ENCODE results near the gene FGD2.

DNA sequence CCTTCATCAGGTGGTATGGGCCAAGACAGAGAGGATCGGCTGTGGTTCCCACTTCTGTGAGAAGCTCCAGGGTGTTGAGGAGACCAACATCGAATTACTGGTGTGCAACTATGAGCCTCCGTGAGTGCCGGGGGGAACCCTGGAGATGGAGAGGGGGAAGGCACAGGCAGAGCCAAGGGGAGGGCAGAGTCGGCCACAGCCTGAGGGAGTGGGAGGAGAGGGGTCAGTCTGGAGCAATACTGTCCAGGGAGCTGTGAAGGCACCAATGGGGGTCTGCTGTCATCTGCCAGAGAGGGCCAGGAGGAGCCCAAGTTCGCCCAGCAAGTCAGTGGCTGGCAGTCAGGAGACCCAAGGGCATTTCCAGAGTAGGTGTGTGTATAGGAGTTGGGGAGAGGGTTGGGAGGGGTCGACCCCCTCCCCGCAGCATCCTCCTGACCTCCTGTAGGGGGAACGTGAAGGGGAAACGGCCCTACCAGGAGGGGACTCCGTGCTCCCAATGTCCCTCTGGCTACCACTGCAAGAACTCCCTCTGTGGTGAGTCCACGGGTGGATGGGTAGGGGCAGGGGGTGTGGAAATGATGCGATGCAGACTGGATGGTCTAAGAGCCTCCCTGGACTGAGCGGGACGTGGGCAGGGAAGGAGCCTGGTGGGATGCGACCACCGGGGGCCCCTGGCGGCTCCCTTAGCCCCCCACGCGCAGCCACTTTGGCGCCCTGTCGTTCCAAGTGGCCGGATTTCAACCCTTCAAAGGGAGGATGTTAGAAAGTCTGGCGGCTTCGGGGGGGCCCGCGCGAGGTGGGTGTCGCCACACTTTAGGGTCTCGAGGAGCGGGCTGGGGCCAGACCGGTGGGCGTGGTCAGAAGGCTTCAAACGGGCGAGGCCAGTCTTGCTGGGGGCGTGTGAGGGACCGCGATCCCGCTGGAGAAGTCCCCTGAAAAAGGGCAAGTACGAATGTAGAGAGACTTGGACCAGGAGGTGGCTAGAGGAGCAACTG lies 43.7 kb upstream of the FGD2 start:
- TF ChIP-seq POLR2A (IDR thresholded peaks at IDR 0.05), result no peak
- TF ChIP-seq, protein P1, sequence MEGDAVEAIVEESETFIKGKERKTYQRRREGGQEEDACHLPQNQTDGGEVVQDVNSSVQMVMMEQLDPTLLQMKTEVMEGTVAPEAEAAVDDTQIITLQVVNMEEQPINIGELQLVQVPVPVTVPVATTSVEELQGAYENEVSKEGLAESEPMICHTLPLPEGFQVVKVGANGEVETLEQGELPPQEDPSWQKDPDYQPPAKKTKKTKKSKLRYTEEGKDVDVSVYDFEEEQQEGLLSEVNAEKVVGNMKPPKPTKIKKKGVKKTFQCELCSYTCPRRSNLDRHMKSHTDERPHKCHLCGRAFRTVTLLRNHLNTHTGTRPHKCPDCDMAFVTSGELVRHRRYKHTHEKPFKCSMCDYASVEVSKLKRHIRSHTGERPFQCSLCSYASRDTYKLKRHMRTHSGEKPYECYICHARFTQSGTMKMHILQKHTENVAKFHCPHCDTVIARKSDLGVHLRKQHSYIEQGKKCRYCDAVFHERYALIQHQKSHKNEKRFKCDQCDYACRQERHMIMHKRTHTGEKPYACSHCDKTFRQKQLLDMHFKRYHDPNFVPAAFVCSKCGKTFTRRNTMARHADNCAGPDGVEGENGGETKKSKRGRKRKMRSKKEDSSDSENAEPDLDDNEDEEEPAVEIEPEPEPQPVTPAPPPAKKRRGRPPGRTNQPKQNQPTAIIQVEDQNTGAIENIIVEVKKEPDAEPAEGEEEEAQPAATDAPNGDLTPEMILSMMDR (IDR thresholded peaks at IDR 0.05 in 4 of 5, conservative IDR thresholded peaks at IDR 0.05 in 1 of 5), result no peak

All from gastrocnemius medialis (tissue), 4 donors.